Fibroblast of skin of back (primary cell): ENCODE data around the gene TCAIM.
A peak's percentile ranks its signal among the peaks of the same experiment; 100 is the strongest.
"Not testable (repeated sequence)": the region's sequence is repeated elsewhere in the genome, so short reads cannot be mapped to it uniquely, and the experiment has no call there.

Experiments
- DNase-seq: peaks from one replicate; pipeline ENCODE4 v3.0.0-alpha.2; 2013

TCAIM gene

GRCh38 chr3:44343421-44343820 is 4.9 kb downstream of the TCAIM start:
- DNase-seq, result no peak

GRCh38 chr3:44346590-44346989 is 8.0 kb downstream of the TCAIM start:
- DNase-seq, result not testable (repeated sequence)

GRCh38 chr3:44348993-44349392 is 10.4 kb downstream of the TCAIM start:
- DNase-seq, result no peak

- DNase-seq, result no peak
Observed at GRCh38 chr3:44353355-44353924, 14.9 kb downstream of the TCAIM start.

- peak; percentile 84 for DNase-seq
Observed at GRCh38 chr3:44355362-44356033, 16.9 kb downstream of the TCAIM start.

GRCh38 chr3:44359146-44359751 is 20.7 kb downstream of the TCAIM start:
- DNase-seq, result no peak

- DNase-seq, result no peak
Observed at GRCh38 chr3:44363591-44363990, 25.0 kb downstream of the TCAIM start.

GRCh38 chr3:44365952-44366351 is 27.4 kb downstream of the TCAIM start:
- DNase-seq, result no peak

GRCh38 chr3:44375450-44375849 is 36.9 kb downstream of the TCAIM start:
- DNase-seq, result no peak

GRCh38 chr3:44387404-44387803 is 48.8 kb downstream of the TCAIM start:
- DNase-seq, result no peak

- DNase-seq, result no peak
Observed at GRCh38 chr3:44392489-44392888, 53.9 kb downstream of the TCAIM start.

GRCh38 chr3:44395714-44396113 is 57.1 kb downstream of the TCAIM start:
- no peak for DNase-seq

- DNase-seq, result no peak
Observed at GRCh38 chr3:44396200-44397171, 57.9 kb downstream of the TCAIM start.

GRCh38 chr3:44398271-44398670 is 59.7 kb downstream of the TCAIM start:
- not testable (repeated sequence) for DNase-seq

- DNase-seq, result no peak
Observed at GRCh38 chr3:44398853-44399252, 60.3 kb downstream of the TCAIM start.

GRCh38 chr3:44400771-44401170 is 62.2 kb downstream of the TCAIM start:
- DNase-seq, result no peak

- no peak for DNase-seq
Observed at GRCh38 chr3:44402548-44402947, 64.0 kb downstream of the TCAIM start.

GRCh38 chr3:44409640-44410410 is 71.3 kb downstream of the TCAIM start:
- no peak for DNase-seq

GRCh38 chr3:44411031-44411645 is 72.6 kb downstream of the TCAIM start:
- DNase-seq, result no peak

GRCh38 chr3:44412365-44412764 is 73.8 kb downstream of the TCAIM start:
- no peak for DNase-seq

GRCh38 chr3:44414517-44415090 is 76.0 kb downstream of the TCAIM start:
- DNase-seq, result no peak
